ENCODE data around the gene SERPINA9.
"Not testable (repeated sequence)": the region's sequence is repeated elsewhere in the genome, so short reads cannot be mapped to it uniquely, and the experiment has no call there.

SERPINA9 gene

GRCh38 chr14:94486883-94487282 is 10.9 kb upstream of the SERPINA9 start:
- DNase-seq (ENCODE audit: low read depth in 2 of 3, low spot score in 1 of 3): no peak

GRCh38 chr14:94485944-94486841 is 10.2 kb upstream of the SERPINA9 start:
- DNase-seq (ENCODE audit: low read depth in 2 of 3, low spot score in 1 of 3): peak in 2 of 3 donors; percentile 32 to 42

GRCh38 chr14:94484481-94484880 is 8.5 kb upstream of the SERPINA9 start:
- DNase-seq (ENCODE audit: low read depth in 2 of 3, low spot score in 1 of 3): no peak

- no peak for DNase-seq (ENCODE audit: low read depth in 2 of 3, low spot score in 1 of 3)
Observed at GRCh38 chr14:94483729-94484275, 7.8 kb upstream of the SERPINA9 start.

GRCh38 chr14:94483071-94483451 is 7.1 kb upstream of the SERPINA9 start:
- DNase-seq (ENCODE audit: low read depth in 2 of 3, low spot score in 1 of 3): no peak

- DNase-seq (ENCODE audit: low read depth in 2 of 3, low spot score in 1 of 3): not testable (repeated sequence)
Observed at GRCh38 chr14:94482132-94483070, 6.4 kb upstream of the SERPINA9 start.

GRCh38 chr14:94481468-94482131 is 5.6 kb upstream of the SERPINA9 start:
- no peak for DNase-seq (ENCODE audit: low read depth in 2 of 3, low spot score in 1 of 3)

- DNase-seq (ENCODE audit: low read depth in 2 of 3, low spot score in 1 of 3): no peak
Observed at GRCh38 chr14:94480809-94481208, 4.8 kb upstream of the SERPINA9 start.

- DNase-seq (ENCODE audit: low read depth in 2 of 3, low spot score in 1 of 3): no peak
Observed at GRCh38 chr14:94478420-94478819, 2.4 kb upstream of the SERPINA9 start.

- no peak for DNase-seq (ENCODE audit: low read depth in 2 of 3, low spot score in 1 of 3)
Observed at GRCh38 chr14:94474581-94475031, 1.4 kb downstream of the SERPINA9 start.

GRCh38 chr14:94473666-94474410 is 2.2 kb downstream of the SERPINA9 start:
- DNase-seq (ENCODE audit: low read depth in 2 of 3, low spot score in 1 of 3): no peak

GRCh38 chr14:94472842-94473241 is 3.2 kb downstream of the SERPINA9 start:
- DNase-seq (ENCODE audit: low read depth in 2 of 3, low spot score in 1 of 3): no peak

GRCh38 chr14:94471045-94471444 is 5.0 kb downstream of the SERPINA9 start:
- no peak for DNase-seq (ENCODE audit: low read depth in 2 of 3, low spot score in 1 of 3)

- no peak for DNase-seq (ENCODE audit: low read depth in 2 of 3, low spot score in 1 of 3)
Observed at GRCh38 chr14:94470311-94470710, 5.7 kb downstream of the SERPINA9 start.

- no peak for DNase-seq (ENCODE audit: low read depth in 2 of 3, low spot score in 1 of 3)
Observed at GRCh38 chr14:94469261-94469660, 6.7 kb downstream of the SERPINA9 start.

- DNase-seq (ENCODE audit: low read depth in 2 of 3, low spot score in 1 of 3): no peak
Observed at GRCh38 chr14:94467728-94468520, 8.1 kb downstream of the SERPINA9 start.

GRCh38 chr14:94466706-94467370 is 9.2 kb downstream of the SERPINA9 start:
- DNase-seq (ENCODE audit: low read depth in 2 of 3, low spot score in 1 of 3): no peak

- DNase-seq (ENCODE audit: low read depth in 2 of 3, low spot score in 1 of 3): no peak
Observed at GRCh38 chr14:94465042-94465441, 11.0 kb downstream of the SERPINA9 start.

GRCh38 chr14:94464290-94464689 is 11.7 kb downstream of the SERPINA9 start:
- DNase-seq (ENCODE audit: low read depth in 2 of 3, low spot score in 1 of 3): no peak
